ENCODE data around the gene ATF6.

- TF ChIP-seq CTCF (IDR thresholded peaks at IDR 0.05) (no peak), POLR2AphosphoS5 (IDR thresholded peaks at IDR 0.05; ENCODE audit: low read depth, low read length) (no peak), TCF7L2 (IDR thresholded peaks at IDR 0.05; ENCODE audit: low read depth, low read length) (no peak), REST (IDR thresholded peaks at IDR 0.05; ENCODE audit: insufficient read depth in 1 of 2, low read depth in 2 of 2, low read length in 1 of 2) (no peak), SIN3A (IDR thresholded peaks at IDR 0.05; ENCODE audit: borderline replicate concordance, insufficient read depth, low read depth, low read length) (no peak)
These were observed 68.9 kb downstream of the ATF6 start for GRCh38 chr1:161834967-161835550.

Measured in Panc1 (cell line).